Measurements from ENCODE around the gene CAMTA1. TPM values are rescaled to one million over a fixed set of nuclear protein-coding genes. Genes with fewer than 3 reads are reported as not detected.

Gene CAMTA1
- total and polyA plus RNA-seq, 9 of the 15 experiments (the other 6 are each of a cell fraction or from before 2014, with no cell fraction given), result 43.9 to 161 (median 65.9) TPM

- CTCF ChIA-PET (ENCODE audit: low intra/inter-chr PET ratio), result no interaction called here
- no peak for FAIRE-seq
- POLR2A ChIA-PET, result interaction anchor here (1.3 to 1.4 kb wide), 2 partner anchors 10 to 13 kb away, joined by 4 to 5 read pairs; no protein-coding TSS in a partner anchor
Measured at GRCh38 chr1:7420470-7421100, 635.3 kb downstream of the CAMTA1 start.

More at GRCh38 chr1:7420470-7421100, 635.3 kb downstream of the CAMTA1 start:
- intact Hi-C loops (cut with micrococcal nuclease), result no loop called here
- no peak overlapping the region for H2AFZ ChIP-seq (ENCODE audit: low read depth, low read length)
- H3K4me2 ChIP-seq (ENCODE audit: insufficient read depth, low read length), result no peak overlapping the region
- no peaks in the 10 kb centered on the region for H3K4me1 ChIP-seq (replicated peaks in 1 of 2; ENCODE audit: control insufficient read depth in 2 of 2, insufficient read depth in 2 of 2, low read length in 2 of 2)
- 0% methylated on average over 6 of the region's 6 CpGs for WGBS (ENCODE audit: insufficient coverage, low coverage, missing lambda C conversion rate)
- in situ Hi-C loops (cut with MboI), result no loop called here
- no peaks in the 10 kb centered on the region for H3K79me2 ChIP-seq (ENCODE audit: control insufficient read depth, insufficient read depth, low read length)
- no peak overlapping the region for H3K27ac ChIP-seq (ENCODE audit: extremely low read depth, low read depth, low read length)
- H3K9ac ChIP-seq (ENCODE audit: insufficient read depth in 1 of 2, low read depth in 2 of 2, low read length in 2 of 2), result no peak overlapping the region
- ATAC-seq (no peak), DNase-seq (ENCODE audit: extremely low read depth in 1 of 4, low spot score in 3 of 4) (no peak)
- TF ChIP-seq MCM7 (IDR thresholded peaks at IDR 0.05), result no peak
- TF ChIP-seq SREBF2 (CRISPR knock-in tag; IDR thresholded peaks at IDR 0.05), result no peak
- TF ChIP-seq, protein P1, sequence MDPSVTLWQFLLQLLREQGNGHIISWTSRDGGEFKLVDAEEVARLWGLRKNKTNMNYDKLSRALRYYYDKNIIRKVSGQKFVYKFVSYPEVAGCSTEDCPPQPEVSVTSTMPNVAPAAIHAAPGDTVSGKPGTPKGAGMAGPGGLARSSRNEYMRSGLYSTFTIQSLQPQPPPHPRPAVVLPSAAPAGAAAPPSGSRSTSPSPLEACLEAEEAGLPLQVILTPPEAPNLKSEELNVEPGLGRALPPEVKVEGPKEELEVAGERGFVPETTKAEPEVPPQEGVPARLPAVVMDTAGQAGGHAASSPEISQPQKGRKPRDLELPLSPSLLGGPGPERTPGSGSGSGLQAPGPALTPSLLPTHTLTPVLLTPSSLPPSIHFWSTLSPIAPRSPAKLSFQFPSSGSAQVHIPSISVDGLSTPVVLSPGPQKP (CRISPR knock-in tag; IDR thresholded peaks at IDR 0.05), result no peak
- no peak for TF ChIP-seq ZNF431 (CRISPR knock-in tag; IDR thresholded peaks at IDR 0.05)
- no TSS peak for BruUV-seq (replicated peaks)
- no peaks in the 10 kb centered on the region for H3K36me3 ChIP-seq (ENCODE audit: control insufficient read depth, insufficient read depth, low read length)
- H3K9me1 ChIP-seq (ENCODE audit: control insufficient read depth, insufficient read depth, low read length), result no peaks in the 10 kb centered on the region
- H4K20me1 ChIP-seq (replicated peaks; ENCODE audit: control insufficient read depth, insufficient read depth, low read length), result peaks cover 3% of the 10 kb centered on the region; the same call in 1 of the 2 replicates
- H3K4me3 ChIP-seq, result no peak overlapping the region
- no peaks in the 10 kb centered on the region for H3K9me3 ChIP-seq (replicated peaks; ENCODE audit: control insufficient read depth, insufficient read depth, low read depth, low read length)
- H3K27me3 ChIP-seq (ENCODE audit: control insufficient read depth in 2 of 2, insufficient read depth in 2 of 2, low read length in 2 of 2), result peaks cover 2 to 30% of the 10 kb centered on the region in 2 experiments; a peak in 3 of 5 replicates
